ENCODE data around the gene CBARP. TPM values are rescaled to one million over a fixed set of nuclear protein-coding genes. Genes with fewer than 3 reads are reported as not detected.
A peak's percentile ranks its signal among the peaks of the same experiment; 100 is the strongest.

CBARP gene
- total RNA-seq, 4 donors from 2014 or later: 0.38 to 1.6 (median 1.2) TPM

- Histone ChIP-seq H3K9me3 (no peaks in the 10 kb centered on the region), H3K27me3 (peaks cover 4 to 40% (median 7%) of the 10 kb centered on the region in 4 donors), H3K4me1 (peaks cover 10 to 50% (median 26%) of the 10 kb centered on the region in 3 donors), H3K4me3 (no peak overlapping the region), H3K36me3 (peaks cover 0 to 30% (median 3%) of the 10 kb centered on the region in 3 donors), H3K27ac (no peak overlapping the region)
- no peak for DNase-seq
- WGBS, 2 donors: 53 to 60% methylated on average over 3 to 6 of the region's 15 CpGs
- intact Hi-C loops (cut with DNase I): loop anchor here (10.0 kb wide), 1 partner anchor 173 kb away; the partner anchor contains the start of gene APC2
- no peak for TF ChIP-seq POLR2A (IDR thresholded peaks at IDR 0.05)
- TF ChIP-seq, protein P1, sequence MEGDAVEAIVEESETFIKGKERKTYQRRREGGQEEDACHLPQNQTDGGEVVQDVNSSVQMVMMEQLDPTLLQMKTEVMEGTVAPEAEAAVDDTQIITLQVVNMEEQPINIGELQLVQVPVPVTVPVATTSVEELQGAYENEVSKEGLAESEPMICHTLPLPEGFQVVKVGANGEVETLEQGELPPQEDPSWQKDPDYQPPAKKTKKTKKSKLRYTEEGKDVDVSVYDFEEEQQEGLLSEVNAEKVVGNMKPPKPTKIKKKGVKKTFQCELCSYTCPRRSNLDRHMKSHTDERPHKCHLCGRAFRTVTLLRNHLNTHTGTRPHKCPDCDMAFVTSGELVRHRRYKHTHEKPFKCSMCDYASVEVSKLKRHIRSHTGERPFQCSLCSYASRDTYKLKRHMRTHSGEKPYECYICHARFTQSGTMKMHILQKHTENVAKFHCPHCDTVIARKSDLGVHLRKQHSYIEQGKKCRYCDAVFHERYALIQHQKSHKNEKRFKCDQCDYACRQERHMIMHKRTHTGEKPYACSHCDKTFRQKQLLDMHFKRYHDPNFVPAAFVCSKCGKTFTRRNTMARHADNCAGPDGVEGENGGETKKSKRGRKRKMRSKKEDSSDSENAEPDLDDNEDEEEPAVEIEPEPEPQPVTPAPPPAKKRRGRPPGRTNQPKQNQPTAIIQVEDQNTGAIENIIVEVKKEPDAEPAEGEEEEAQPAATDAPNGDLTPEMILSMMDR (IDR thresholded peaks at IDR 0.05): no peak
Observed at GRCh38 chr19:1281569-1282287, 43.9 kb upstream of the CBARP start.

DNA sequence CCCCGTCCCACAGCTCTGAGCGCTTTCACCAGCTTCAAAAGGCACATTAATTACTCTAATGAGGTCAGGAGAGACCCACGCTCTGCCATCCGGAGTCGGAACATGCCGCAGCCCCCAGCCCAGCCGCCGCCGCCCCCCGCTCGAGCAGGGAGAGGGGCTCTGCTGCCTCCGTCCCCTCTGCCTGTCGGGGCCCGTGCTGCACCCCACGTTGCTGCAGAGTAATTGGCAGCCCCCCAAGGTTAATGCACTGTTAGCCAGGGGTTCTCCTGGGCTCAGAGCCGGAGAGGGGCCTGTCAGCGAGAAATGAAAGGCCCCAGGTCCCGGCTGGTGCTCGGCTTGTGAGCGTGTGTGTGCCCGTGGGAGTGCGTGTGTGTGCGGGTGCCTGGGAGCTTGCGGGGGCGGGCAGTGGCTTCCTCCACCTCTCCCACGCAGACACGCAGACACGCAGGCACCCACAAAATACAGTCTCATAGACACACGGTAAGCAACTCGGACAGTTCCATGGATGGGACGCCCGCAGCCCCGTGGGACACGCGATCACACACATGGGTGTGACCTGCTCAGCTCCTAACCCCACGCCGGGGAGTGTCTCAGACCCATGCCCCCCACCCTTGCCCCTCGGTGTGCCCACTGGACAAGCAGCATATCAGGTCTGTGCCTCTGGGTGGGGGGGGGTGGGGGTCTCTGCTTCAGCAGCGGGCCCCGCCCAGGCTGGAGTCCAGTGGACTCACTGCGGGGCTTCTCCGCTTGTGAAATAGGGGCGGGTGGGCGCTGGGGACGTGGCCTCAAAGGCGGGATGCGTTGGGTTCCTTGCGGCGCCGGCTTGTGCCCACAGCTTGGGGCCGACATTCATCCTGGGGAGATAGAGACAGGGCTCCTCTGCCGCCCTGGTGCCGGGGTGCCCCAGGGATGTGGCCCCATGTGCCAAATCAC is 43.1 kb upstream of the CBARP start:
- Histone ChIP-seq H3K4me3 (no peak overlapping the region), H3K36me3 (peaks cover 0 to 30% (median 3%) of the 10 kb centered on the region in 3 donors), H3K4me1 (peaks cover 18 to 53% (median 24%) of the 10 kb centered on the region in 3 donors), H3K9me3 (no peaks in the 10 kb centered on the region), H3K27ac (no peak overlapping the region), H3K27me3 (peaks cover 0 to 32% (median 3%) of the 10 kb centered on the region in 4 donors)
- TF ChIP-seq POLR2A (IDR thresholded peaks at IDR 0.05): no peak
- TF ChIP-seq, protein P1 (IDR thresholded peaks at IDR 0.05): no peak
- intact Hi-C loops (cut with DNase I): loop anchor here (10.0 kb wide), 1 partner anchor 174 kb away; the partner anchor contains the start of gene APC2
- no peak for DNase-seq
- WGBS, 2 donors: 77 to 91% methylated on average over 19 to 31 of the region's 53 CpGs

GRCh38 chr19:1279782-1280341 is 42.1 kb upstream of the CBARP start:
- Histone ChIP-seq H3K27me3 (peaks cover 0 to 23% (median 3%) of the 10 kb centered on the region in 4 donors), H3K4me3 (no peak overlapping the region), H3K36me3 (peaks cover 2 to 33% (median 5%) of the 10 kb centered on the region in 3 donors), H3K4me1 (peaks cover 20 to 50% (median 21%) of the 10 kb centered on the region in 3 donors), H3K27ac (no peak overlapping the region), H3K9me3 (no peaks in the 10 kb centered on the region)
- no peak for TF ChIP-seq POLR2A (IDR thresholded peaks at IDR 0.05)
- TF ChIP-seq, protein P1 (IDR thresholded peaks at IDR 0.05): peak; percentile 84 to 94 (median 92)
- intact Hi-C loops (cut with DNase I): loop anchor here (10.0 kb wide), 2 partner anchors 125 to 175 kb away; partner anchors contain the start of genes APC2, DAZAP1 and GAMT
- no peak for DNase-seq
- WGBS, 2 donors: 21 to 28% methylated on average over 6 to 9 of the region's 10 CpGs

DNA sequence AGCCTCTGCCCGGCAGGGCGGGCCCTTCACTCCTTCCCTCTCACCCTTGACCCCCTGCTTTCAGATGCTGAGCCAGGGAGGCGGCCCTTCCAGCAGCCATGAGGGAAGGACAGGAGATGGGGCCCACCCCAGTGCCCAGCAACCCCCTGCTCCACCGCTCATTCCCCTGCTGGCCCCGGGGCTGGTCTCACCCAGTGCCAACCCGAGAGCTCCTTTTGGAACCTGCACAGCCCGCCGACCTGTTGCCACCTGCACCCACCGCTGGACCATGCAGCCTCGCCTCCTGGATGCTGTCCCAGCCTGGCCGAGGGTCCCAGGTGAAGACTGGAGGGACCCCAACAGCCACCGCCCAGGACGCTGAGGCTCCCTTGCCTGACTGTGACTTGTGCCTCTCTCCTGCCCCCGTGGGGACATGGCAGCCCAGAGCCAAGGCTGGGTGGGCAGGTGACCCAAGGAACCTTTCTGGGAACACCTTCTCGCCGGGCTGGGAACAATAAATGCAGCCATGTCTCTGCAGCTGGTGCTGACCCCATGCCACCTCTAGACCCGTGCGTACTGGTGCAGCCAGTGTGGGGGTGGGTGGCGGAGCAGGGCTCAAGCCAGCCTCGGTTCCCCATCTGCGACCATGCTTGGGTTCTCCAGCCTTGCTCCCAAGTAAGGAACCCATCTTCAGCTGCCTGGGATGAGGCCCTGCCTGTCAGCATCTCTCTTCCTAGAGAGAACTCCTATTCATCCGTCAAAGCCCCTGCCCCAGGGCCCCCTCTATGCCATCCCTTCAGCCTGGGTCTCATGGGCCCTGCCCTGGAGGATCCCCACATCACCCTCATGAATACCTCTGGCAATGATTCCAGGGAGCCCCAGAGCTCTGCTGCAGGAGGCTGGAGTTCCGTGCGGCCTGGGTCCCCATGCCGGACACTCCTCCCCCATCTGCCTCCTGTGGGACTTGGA is 41.2 kb upstream of the CBARP start:
- H3K4me1 ChIP-seq: peaks cover 28 to 50% (median 29%) of the 10 kb centered on the region in 3 donors
- H3K9me3 ChIP-seq: no peaks in the 10 kb centered on the region
- no peak for DNase-seq
- 80 to 85% methylated on average over 3 of the region's 25 CpGs for WGBS, 2 donors
- intact Hi-C loops (cut with DNase I): loop anchor here (10.0 kb wide), 1 partner anchor 126 kb away; the partner anchor contains the start of genes DAZAP1 and GAMT
- H3K27me3 ChIP-seq: peaks cover 0 to 15% (median 3%) of the 10 kb centered on the region in 4 donors
- TF ChIP-seq POLR2A (IDR thresholded peaks at IDR 0.05): no peak
- TF ChIP-seq, protein P1 (IDR thresholded peaks at IDR 0.05): no peak
- no peak overlapping the region for H3K4me3 ChIP-seq
- H3K27ac ChIP-seq: no peak overlapping the region
- peaks cover 11 to 42% (median 14%) of the 10 kb centered on the region in 3 donors for H3K36me3 ChIP-seq
